GM18519 (cell line): ENCODE data around the gene UFD1.

Source experiments
- ATAC-seq: cut with Tn5 transposase; IDR thresholded peaks from one replicate; pipeline ENCODE4 v1.9.1; 2021; ENCODE audit warnings: mild to moderate bottlenecking, moderate library complexity; ENCODE audit not compliant: unreplicated experiment, low FRiP score

UFD1 gene

DNA sequence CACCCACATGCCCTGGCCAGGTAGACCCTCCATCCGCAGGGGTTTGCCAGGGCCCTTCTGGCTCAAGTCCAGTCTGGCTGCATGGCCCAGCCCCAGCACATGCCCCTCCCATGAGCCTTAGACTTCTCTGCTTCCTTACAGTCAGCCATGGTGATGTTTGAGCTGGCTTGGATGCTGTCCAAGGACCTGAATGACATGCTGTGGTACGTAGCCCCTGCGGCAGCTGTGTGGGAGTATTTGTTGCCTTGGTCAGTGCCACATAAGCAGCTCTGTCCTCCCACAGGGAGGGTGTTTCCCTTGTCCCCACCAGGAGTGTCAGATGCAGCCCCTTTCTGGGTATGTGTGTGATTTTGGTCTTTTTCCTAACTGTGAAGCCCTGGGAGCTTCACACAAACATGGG, 18.3 kb upstream of the UFD1 start:
- ATAC-seq, result no peak

DNA sequence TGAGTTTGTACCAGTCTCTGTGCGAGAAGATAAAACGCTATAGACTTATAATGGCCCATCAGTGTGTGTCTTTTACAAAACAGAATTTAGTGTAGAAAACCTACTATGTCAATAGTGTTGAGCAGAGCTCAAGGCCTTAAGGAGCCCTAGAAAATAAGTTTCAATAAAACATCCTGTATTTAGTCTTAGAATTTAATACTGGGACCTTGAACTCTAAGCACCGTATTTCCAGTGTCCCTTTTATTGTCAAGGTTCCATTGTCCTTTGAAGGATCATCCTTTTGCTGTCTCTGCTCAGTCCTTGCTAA, 17.3 kb upstream of the UFD1 start:
- ATAC-seq, result no peak

DNA sequence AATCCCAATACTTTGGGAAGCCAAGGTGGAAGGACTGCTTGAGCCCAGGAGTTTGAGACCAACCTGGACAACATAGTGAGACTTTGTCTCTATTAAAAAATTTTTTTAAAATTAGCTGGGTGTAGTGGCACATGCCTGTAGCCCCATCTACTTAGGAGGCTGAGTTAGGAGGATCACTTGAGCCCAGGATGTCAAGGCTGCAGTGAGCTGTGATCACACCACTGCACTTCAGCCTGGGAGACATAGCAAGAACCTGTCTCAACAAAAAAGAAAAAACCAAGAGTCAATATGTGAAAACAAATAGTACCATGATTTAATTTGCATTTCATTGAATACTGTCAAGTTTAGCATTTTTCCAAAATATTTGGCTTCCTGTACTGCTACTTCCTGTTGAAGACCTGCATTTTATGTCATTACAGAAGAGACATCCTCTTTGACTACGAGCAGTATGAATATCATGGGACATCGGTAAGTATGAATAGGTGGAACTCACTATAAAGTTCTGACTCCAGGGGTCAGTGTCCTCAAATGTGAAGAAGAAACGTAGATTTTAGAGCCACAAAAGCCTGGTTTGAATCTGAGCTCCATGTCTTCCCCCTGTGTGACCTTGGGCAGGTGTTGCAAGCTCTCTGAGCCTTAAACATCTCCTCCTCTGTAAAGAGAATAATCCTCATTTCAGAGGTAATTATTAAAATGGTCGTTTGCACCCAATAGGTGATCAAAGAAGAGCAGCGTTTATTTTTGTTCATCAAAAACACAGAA, 16.8 kb upstream of the UFD1 start:
- ATAC-seq, result no peak

DNA sequence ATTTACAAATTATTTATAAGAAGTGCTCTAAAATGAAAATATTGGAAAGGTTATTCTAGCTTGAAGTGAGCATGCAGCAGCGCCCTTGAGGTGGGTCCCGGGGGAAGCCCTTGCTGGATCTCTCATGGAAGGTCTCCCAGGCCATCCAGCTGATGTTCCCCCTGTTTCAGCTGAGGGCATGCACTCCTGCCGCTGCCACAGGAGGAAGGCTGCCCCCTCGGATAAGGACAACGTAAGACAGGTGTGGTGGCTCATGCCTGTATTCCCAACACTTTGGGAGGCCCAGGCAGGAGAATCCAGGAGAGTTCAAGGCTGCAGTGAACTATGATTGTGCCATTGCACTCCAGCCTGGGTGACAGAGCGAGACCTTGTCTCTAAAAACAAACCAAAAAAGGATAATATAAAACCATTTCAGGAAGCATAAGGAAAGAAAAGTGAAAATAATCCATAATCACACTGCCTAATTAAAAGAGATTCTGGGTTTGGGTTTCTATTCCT, 15.7 kb upstream of the UFD1 start:
- no peak for ATAC-seq

DNA sequence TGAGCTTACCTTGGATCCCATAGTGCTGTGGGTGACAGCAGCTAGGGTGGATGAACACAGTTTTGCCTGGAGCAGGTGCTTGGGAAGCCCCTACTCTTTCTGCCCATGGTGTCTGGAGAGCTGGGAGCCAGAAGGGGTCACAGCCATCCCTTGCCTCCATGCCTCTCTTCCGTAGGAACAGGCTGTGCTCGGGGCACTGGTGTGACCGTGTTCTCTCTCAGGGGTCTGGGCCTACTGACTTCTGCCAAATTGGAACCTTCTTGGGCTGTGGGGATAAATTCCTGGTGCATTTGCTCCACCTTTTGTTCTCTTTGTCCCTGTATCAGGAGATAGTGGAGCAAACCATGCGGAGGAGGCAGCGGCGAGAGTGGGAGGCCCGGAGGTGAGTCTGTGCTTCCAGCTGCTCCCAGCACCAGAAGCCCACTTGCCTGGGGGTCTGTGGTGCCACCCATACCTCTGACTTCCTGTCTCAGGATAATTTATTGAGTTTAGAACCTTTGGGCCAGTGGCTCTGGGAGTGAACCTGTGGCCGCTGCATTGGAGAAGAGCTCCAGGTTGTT, 15.1 kb upstream of the UFD1 start:
- no peak for ATAC-seq

DNA sequence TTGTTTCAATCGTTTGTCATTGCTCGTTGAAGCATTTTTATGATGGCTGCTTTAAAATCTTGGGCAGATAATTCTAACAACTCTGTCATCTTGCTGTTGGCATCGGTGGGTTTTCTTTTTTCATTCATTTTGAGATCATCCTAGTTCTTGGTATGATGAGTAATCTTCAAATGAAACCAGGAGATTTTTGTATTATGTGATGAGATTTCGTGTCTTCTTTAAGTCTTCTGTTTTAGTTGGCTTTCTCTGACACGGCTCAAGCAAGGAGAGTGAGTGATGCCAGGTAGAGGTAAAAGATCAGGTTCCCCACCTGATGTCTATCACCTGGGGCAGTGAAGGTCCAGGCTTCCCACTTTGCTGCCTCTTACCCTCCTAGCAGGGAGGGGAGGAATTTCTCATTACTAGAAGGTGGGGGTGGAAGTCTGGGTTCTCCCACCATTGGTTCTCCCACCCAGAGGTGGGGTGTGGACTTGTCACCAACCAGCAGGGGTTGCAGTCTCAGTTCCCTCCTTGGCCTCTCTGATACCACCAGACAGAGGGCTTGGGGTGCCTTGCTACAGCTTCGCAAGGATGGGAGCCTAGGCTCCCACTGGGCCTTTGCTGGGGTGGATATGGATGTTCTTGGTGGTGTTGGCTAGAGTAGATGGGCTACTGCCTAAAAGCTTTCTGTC, 13.6 kb upstream of the UFD1 start:
- no peak for ATAC-seq

DNA sequence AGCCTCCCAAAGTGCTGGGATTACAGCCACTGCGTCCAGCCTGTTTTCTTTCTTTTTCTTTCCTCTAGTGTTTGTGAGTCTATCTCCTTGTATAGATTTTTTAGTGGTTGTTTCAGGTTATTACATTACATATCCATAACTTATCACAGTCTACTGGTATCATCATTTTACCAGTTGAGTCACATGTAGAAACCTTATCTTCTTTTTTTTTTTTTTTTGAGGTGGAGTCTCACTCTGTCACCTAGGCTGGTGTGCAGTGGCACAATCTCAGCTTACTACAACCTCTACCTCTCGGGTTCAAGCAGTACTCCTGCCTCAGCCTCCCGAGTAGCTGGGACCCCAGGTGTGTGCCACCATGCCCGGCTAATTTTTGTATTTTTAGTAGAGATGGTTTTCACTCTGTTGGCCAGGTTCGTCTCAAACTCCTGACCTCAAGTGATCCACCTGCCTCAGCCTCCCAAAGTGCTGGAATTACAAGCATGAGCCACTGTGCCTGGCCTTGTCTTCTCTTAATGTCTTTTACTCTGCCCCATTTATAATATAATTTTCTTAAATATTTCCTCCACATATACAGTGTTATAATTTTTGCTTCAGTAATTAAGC, 11.7 kb upstream of the UFD1 start:
- no peak for ATAC-seq

DNA sequence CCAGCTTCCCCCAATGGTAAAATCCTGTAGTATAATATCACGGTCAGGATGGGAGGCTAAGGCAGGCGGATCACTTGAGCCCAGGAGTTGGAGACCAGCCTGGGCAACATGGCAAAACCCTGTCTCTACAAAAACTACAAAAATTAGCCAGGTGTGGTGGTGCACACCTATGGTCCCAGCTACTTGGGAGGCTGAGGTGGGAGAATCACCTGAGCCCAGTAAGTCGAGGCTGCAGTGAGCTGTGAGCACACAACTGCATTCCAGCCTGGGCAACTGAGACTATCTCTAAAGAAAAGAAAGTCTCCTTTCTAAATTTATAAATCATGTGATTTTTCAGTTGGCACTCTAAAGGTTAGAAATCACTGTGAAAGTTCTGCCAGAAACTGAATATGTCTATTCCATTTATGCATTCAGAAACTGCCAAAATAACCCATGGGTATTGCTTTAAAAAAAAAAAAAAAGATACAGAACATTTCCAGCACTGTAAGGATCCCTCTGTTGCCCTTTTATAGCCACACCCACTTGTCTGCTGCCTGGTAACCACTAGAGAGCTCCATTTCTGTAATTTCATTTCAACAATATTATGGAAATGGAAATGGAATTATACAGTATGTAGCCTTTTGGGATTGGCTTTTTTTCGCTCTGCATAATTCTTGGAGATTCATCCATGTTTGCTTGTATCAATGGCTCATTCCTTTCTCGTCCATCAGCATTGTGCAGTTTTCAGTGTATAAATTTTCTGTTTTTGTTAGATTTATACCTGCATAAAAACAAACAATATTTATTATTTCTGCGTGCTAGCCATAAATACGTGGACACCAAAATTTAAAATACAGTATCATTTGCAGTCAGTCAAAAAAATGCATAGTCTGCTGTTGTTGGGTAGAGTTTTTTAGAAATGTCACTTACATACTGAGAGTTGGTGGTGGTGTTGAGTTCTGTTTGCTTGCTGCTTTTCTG, 10.2 kb upstream of the UFD1 start:
- no peak for ATAC-seq

DNA sequence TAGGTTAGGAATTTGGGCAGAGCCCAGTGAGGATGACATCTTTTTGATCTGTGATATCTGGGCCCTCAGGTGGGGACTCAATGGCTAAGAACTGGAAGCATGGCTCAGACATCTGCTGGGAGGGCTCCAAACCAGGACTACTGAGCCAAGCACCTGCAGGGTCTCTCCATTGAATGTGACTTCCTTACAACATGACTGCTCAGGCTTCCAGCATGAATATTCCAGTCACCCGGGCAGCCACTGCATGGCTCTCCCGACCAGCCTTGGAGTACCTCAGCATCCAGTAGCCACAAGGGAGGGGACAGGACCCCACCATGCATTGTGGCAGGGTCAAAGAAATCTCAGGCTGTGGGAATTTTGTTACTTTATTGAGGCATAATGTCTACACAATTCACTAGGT, 9.3 kb upstream of the UFD1 start:
- ATAC-seq, result no peak

DNA sequence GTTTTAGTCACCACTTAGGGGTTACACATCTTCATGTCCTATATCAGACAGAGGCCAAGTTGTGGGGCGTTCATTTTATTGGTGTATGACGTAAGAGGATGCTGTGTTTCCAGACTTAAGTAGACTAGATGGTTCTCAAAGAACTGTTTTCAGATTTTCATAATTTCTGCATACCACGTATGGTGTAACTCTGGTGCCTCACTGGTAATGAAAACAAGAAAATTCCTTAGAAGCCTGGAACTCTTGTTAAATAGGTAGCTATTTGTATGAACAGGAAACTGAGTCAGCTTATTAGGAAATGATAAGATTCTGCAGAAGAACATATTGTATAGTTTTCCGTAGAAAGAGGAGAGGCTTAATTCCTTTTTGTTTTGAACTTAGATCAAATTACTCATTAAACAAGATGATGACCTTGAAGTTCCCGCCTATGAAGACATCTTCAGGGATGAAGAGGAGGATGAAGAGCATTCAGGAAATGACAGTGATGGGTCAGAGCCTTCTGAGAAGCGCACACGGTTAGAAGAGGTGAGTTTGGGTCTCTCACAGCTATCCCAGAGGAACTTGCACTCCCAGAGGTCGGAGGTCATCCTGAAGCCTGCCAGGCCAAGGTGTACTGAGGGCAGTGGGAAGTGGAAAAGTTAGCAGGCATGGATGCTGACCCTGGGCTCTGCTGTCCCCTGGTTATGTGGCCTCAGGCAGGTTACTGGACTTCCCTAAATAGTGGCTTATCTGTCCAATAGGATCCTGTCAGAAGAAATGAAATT, 4.7 kb upstream of the UFD1 start:
- ATAC-seq, result no peak

DNA sequence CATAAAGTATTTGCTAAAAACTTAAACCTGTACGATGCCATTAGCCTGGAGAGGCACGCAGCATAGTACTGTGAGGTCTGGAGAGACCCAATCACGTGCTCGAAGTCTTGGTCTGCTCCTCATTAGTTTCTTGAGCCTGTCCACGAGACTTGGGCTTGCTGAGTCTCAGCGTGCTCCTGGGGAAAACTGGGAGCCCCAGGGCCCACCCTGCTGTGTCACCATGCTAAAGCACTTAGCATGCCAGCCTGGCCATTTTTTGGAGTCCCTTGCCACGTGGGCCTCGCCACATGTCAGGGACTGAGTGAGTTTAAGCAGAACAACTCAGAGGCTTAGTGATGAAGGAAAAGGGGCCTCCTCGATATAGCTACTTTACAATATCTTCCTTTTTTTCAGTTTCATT, 3.3 kb upstream of the UFD1 start:
- ATAC-seq, result no peak

DNA sequence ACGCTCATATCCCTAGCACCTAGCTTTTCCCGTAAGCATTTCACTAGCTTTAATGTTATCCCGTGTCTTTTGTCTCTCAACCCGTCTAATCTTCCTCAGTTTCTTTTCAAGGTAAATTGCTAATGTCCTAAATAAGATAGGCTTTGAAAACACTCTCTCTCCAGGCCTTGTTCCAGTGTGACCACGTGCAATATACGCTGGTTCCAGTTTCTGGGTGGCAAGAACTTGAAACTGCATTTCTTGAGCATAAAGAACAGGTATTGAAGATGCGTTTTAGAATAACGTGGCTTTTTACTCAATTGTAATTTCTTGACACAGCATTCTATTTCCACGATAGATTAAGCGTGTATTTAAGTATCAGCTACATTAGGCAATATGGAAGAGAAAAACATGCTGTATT, 1.8 kb upstream of the UFD1 start:
- ATAC-seq, result no peak

DNA sequence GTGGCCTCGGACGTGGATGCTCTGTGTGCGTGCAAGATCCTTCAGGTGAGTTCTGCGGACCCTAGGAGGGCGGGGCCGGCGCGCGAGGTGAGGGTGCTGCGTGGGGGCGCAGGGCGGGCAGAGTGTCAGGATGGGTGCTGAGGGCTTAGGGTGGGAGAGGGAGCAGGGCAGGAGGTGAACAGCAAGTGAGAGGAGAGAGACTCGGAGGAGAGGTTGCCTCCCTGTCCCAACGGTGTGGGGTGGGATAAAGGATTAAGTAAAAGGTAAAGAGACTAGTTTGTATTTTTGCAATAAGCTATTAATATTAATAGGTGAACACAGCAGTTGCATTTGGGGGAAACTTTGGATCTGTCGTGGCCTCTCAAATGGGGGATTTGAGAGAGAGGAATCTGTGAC, 1.2 kb upstream of the UFD1 start:
- no peak for ATAC-seq

DNA sequence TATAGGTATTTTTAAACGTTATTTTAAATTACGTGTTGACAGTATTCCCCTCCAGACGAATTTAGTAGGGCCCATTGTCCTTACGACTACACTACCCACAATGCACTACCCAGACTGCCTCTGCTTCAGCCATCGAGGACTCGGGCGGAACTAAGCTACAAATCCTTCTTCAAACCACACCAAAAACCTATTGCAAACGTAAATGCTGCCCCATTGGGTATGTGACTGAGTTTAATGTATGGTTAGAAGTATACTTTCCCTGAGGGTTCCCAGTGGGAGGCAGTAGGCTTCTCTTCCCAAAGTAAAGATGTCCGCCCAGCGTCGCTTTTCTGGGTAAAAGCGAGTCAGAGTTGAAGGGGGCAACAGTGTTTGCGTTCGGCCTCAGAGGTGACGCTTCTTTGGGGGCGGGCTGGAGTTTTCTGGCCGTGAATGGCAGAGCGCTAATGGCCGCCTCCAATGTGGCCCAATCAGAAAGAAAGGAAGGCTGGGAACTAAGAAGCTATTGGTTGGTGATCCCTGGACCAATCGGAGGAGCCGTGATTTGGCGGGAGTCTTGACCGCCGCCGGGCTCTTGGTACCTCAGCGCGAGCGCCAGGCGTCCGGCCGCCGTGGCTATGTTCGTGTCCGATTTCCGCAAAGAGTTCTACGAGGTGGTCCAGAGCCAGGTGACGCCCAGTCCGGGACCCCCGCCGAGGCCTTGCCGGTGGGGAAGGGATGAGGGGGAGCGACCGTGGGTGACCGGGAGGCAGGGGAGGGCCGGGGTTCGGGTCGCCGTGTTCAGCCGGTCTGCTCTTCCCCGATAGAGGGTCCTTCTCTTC, 571 bp upstream of the UFD1 start, which contains the start of gene CDC45:
Gene CDC45 (plus strand): TSS at position 566 of the 818 bp plus-strand sequence. CDS start 49 bp downstream, at position 615.
- peak; percentile 57 for ATAC-seq

DNA sequence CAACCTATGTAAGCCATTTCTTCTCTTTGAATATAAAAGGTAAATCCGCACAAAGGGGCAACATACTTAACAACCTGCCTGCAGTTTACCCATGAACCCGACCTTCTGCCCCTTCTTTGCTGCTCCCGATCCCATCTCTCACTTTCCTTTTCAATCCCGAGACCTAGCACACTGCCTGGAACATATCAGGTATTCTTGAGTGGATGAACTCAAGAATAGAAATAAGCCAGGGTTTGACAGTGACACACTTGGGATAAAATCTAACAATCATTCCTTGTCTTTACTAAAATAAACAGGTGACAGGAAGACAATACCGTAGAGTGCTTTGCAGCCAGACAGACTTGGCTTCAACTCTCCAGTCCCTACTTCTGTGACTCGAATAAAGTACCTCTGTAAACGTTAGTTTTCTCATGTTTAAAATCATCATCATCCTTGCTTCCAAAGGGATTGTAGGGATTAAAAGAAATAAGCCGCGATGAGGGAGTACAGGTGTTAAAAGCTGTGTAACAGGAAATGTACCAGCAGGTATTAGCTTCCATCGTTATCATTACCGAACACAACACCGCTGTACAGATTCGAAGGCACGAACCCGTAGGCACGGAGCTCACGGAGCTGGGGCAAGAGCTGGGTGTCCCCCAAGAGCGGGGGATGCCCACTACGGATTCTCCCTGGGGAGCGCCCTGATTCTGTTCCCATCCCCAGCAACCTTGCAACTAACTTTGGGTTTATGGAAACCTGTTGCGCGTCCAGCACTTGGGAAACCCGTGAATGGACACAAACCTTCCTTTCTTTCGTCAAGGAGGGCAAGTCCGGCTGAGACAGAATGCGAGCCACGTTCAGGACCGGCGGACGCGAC, 720 bp downstream of the UFD1 start:
- ATAC-seq, result no peak

DNA sequence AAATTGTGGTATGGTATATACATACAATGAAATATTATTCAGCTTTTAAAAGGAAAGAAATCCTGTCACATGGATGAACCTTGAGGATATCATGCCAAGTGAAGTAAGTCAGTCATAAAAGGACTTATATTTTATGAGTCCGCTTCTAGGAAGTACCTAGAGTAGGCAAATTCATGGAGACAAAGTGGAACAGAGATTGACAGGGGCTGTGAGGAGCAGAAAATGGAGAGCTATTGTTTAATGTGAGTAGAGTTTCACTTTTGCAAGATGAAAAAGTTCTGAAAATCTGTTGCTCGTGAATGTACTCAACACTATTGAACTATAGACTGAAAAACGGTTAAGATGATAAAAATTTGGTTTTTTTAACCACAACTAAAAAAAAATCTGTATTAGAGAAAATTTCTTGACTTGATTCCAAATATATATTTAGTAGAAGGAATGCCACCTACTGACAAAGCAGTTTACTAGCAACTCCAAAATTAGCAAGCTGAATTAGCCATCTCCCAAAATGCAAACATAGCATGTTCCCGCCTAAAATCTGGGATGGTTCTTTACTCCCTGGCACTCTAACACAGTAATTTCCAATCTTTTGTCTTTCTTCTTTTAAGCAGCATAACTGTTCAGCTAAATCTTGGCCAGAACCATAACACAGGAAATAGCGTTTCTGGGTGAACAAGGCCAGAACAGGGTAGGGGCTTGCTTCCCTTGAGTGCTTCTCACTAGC, 1.5 kb downstream of the UFD1 start:
- no peak for ATAC-seq

DNA sequence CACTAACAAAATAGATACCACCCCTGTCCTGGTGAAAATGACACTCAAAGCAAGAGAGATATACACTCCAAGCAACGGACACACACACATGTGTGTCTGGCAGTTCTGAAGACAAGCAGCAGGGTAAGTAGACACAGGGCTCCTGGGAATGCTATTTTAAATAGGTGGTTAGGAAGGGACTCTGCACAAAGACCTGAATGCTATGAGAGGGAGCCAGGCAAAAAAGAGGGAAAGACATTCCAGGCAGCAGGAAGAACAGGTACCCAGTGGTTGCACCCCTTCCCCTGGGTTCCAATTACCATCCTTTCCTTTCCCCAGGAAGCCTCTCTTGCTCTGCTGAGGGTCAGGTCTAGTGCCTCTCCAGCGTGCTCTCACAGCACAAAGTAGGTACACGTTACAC, 3.0 kb downstream of the UFD1 start:
- ATAC-seq, result no peak
